Natural killer cell treated with Interleukin-12 subunit alpha and Interleukin-12 subunit beta and Interleukin-15 and Interleukin-18, amount 100 ng/mL, for 72 hours (primary cell): Measurements from ENCODE around the gene RPS28. TPM values are rescaled to one million over a fixed set of nuclear protein-coding genes. Genes with fewer than 3 reads are reported as not detected.

ENCODE experiments used
- ATAC-seq, 2 donors: fragments of 150-1000 bp; cut with Tn5 transposase in 1 of 2; sonication (Bioruptor Pico), chemical (Tn5 transposase) in 1 of 2; 2 replicates each; pipeline ENCODE4 v1.10.0; 2021
- DNase-seq: peaks from one replicate; pipeline ENCODE4 v3.0.0; 2022; ENCODE audit warnings: low spot score
- H3K27ac Mint-ChIP-seq, 2 donors: 1 replicate in 1 of 2; 2 replicates in 1 of 2; pipeline ENCODE4 v1.8.0; 2022; ENCODE audit warnings: mixed read lengths in 2 of 2, mild to moderate bottlenecking in 1 of 2, moderate library complexity in 1 of 2
- H3K27me3 Mint-ChIP-seq, 2 donors: 1 replicate in 1 of 2; 2 replicates in 1 of 2; pipeline ENCODE4 v1.8.0; 2022; ENCODE audit warnings: mixed read lengths in 2 of 2
- H3K36me3 Mint-ChIP-seq: one replicate; pipeline ENCODE4 v1.8.0; 2022; ENCODE audit warnings: mixed read lengths
- H3K4me1 Mint-ChIP-seq, 2 donors: 1 replicate in 1 of 2; 2 replicates in 1 of 2; pipeline ENCODE4 v1.8.0; 2022; ENCODE audit warnings: low read depth in 2 of 2, mixed read lengths in 2 of 2, mild to moderate bottlenecking in 1 of 2
- H3K4me3 Mint-ChIP-seq: one replicate; pipeline ENCODE4 v1.8.0; 2022; ENCODE audit warnings: mixed read lengths
- H3K9me3 Mint-ChIP-seq: 2 replicates; pipeline ENCODE4 v1.8.0; 2022; ENCODE audit warnings: mixed read lengths
- total RNA-seq, 2 donors: library from RNA; stranded (reverse); gene quantifications; one replicate each; pipeline ENCODE4 v1.2.3, GENCODE V29; 2022

Gene RPS28
- total RNA-seq, 2 donors from 2014 or later: 1,268 to 1,635 TPM

- peaks cover 8 to 20% of the 10 kb centered on the region in 2 donors for H3K4me1 Mint-ChIP-seq
- H3K27ac Mint-ChIP-seq: no peak overlapping the region
- no peak for ATAC-seq
- no peaks in the 10 kb centered on the region for H3K9me3 Mint-ChIP-seq
- H3K36me3 Mint-ChIP-seq: no peaks in the 10 kb centered on the region
- H3K4me3 Mint-ChIP-seq: no peak overlapping the region
- peaks cover 18 to 22% of the 10 kb centered on the region in 2 donors for H3K27me3 Mint-ChIP-seq
- DNase-seq: no peak
These were observed 44.9 kb downstream of the RPS28 start for GRCh38 chr19:8366121-8366581.

GRCh38 chr19:8366961-8367326 is 45.6 kb downstream of the RPS28 start:
- Mint-ChIP-seq H3K27me3 (peaks cover 15 to 22% of the 10 kb centered on the region in 2 donors), H3K27ac (no peak overlapping the region), H3K4me1 (peaks cover 8 to 17% of the 10 kb centered on the region in 2 donors), H3K4me3 (no peak overlapping the region), H3K36me3 (no peaks in the 10 kb centered on the region), H3K9me3 (no peaks in the 10 kb centered on the region)
- ATAC-seq (no peak), DNase-seq (no peak)

GRCh38 chr19:8367327-8368001 is 46.2 kb downstream of the RPS28 start:
- Mint-ChIP-seq H3K36me3 (no peaks in the 10 kb centered on the region), H3K9me3 (no peaks in the 10 kb centered on the region), H3K4me1 (peaks cover 8 to 17% of the 10 kb centered on the region in 2 donors), H3K27me3 (peaks cover 15 to 22% of the 10 kb centered on the region in 2 donors), H3K4me3 (no peak overlapping the region), H3K27ac (no peak overlapping the region)
- ATAC-seq (no peak), DNase-seq (no peak)

- Mint-ChIP-seq H3K27me3 (peaks cover 11 to 12% of the 10 kb centered on the region in 2 donors), H3K27ac (no peak overlapping the region), H3K4me3 (no peak overlapping the region), H3K9me3 (no peaks in the 10 kb centered on the region), H3K36me3 (no peaks in the 10 kb centered on the region), H3K4me1 (peaks cover 0 to 7% of the 10 kb centered on the region in 2 donors)
- DNase-seq (no peak), ATAC-seq (no peak)
These were observed 49.1 kb downstream of the RPS28 start for GRCh38 chr19:8370176-8371010.

- no peak overlapping the region for H3K27ac Mint-ChIP-seq
- ATAC-seq: no peak
- H3K36me3 Mint-ChIP-seq: no peaks in the 10 kb centered on the region
- H3K4me3 Mint-ChIP-seq: no peak overlapping the region
- DNase-seq: no peak
- H3K9me3 Mint-ChIP-seq: no peaks in the 10 kb centered on the region
- H3K27me3 Mint-ChIP-seq: peaks cover 6 to 7% of the 10 kb centered on the region in 2 donors
- H3K4me1 Mint-ChIP-seq: peaks cover 0 to 7% of the 10 kb centered on the region in 2 donors
These were observed 49.9 kb downstream of the RPS28 start for GRCh38 chr19:8371011-8371804.

Other genes starting within 250 kb of the RPS28 start
- gene FBN3, start 171.9 kb upstream of the RPS28 start, total RNA-seq: not detected
- gene CERS4, start 112.1 kb upstream of the RPS28 start, total RNA-seq: 10 to 100 TPM; 36.8 to 55.8 TPM
- 100 to 1,000 TPM in 1 of 2 donors, 10 to 100 TPM in 1; 45.2 to 110 TPM for gene CD320, start 13.1 kb upstream of the RPS28 start, total RNA-seq
- 10 to 100 TPM; 31.2 to 42.2 TPM for gene NDUFA7, start 121 bp upstream of the RPS28 start, total RNA-seq
- gene KANK3, start 21.8 kb downstream of the RPS28 start, total RNA-seq: 1 to 10 TPM; 1.5 to 4.4 TPM
- 1 to 10 TPM in 1 of 2 donors, not detected in 1; 1.8 TPM for gene ANGPTL4, start 42.7 kb downstream of the RPS28 start, total RNA-seq
- 100 to 1,000 TPM; 102 to 105 TPM for gene RAB11B, start 68.9 kb downstream of the RPS28 start, total RNA-seq
- gene MARCHF2, start 91.8 kb downstream of the RPS28 start, total RNA-seq: 10 to 100 TPM; 13.7 to 17.0 TPM
- 100 to 1,000 TPM; 259 to 373 TPM for gene HNRNPM, start 123.5 kb downstream of the RPS28 start, total RNA-seq
- 1 to 10 TPM; 1.5 to 2.0 TPM for gene PRAM1, start 181.1 kb downstream of the RPS28 start, total RNA-seq
- gene ZNF414, start 192.7 kb downstream of the RPS28 start, total RNA-seq: 10 to 100 TPM; 15.5 to 16.8 TPM